Spleen (tissue), 7 donors: ENCODE data around the gene G6PC1.

Source experiments
- POLR2A ChIP-seq, 3 donors: fragments of 450-650 bp; IDR thresholded peaks; one replicate each; pipeline ENCODE4 v1.5.1; 2017; ENCODE audit warnings: antibody characterized with exemption in 3 of 3, mild to moderate bottlenecking in 1 of 3
- POLR2AphosphoS5 ChIP-seq, 3 donors: sonication (generic); formaldehyde crosslinking; IDR thresholded peaks; one replicate each; pipeline ENCODE4 v1.5.1; 2017; ENCODE audit warnings: antibody characterized with exemption in 3 of 3
- TF ChIP-seq, protein P1 (sequence below), 11 experiments: fragments of 200-600 bp in 7 of 11; fragments of 450-650 bp in 4 of 11; sonication (generic) in 4 of 11; IDR thresholded peaks in 8 of 11; conservative IDR thresholded peaks in 3 of 11; 1 replicate in 7 of 11; 2 replicates in 4 of 11; pipeline versions ENCODE4 v1.4.0 to v1.8.0; 2016 to 2021; ENCODE audit warnings: antibody characterized with exemption in 11 of 11, inconsistent platforms in 4 of 11, mild to moderate bottlenecking in 1 of 11
- donor health status: DM: no; HTN: no; CAD: no; lungs with moderate emphysema.
- donor health status: DM: no; HTN: no; CAD: no.
- donor health status: DM: no; HTN: no; CAD: no.

DNA sequence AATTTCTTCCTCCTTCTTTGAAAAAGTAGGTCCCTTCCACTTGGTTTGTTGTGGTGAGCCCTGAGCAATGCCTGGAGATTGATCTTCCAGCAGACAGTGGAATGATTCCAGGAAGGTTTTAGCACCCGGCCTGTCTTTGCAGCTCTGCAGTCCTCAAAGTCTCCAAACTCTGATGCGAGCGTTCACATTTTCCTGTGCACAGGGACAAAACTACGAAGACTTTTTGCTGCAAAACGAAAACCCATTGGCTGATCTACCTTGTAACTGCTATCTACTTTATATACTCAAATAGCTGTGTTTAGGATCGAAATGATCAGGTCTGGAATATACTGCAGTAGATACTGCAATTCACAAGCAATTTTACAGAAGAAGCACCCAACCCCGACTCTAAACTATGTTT is 21.7 kb downstream of the G6PC1 start:
- TF ChIP-seq, protein P1, sequence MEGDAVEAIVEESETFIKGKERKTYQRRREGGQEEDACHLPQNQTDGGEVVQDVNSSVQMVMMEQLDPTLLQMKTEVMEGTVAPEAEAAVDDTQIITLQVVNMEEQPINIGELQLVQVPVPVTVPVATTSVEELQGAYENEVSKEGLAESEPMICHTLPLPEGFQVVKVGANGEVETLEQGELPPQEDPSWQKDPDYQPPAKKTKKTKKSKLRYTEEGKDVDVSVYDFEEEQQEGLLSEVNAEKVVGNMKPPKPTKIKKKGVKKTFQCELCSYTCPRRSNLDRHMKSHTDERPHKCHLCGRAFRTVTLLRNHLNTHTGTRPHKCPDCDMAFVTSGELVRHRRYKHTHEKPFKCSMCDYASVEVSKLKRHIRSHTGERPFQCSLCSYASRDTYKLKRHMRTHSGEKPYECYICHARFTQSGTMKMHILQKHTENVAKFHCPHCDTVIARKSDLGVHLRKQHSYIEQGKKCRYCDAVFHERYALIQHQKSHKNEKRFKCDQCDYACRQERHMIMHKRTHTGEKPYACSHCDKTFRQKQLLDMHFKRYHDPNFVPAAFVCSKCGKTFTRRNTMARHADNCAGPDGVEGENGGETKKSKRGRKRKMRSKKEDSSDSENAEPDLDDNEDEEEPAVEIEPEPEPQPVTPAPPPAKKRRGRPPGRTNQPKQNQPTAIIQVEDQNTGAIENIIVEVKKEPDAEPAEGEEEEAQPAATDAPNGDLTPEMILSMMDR (IDR thresholded peaks at IDR 0.05 in 8 of 11, conservative IDR thresholded peaks at IDR 0.05 in 3 of 11), result no peak
- TF ChIP-seq POLR2AphosphoS5 (IDR thresholded peaks at IDR 0.05) (no peak), POLR2A (IDR thresholded peaks at IDR 0.05) (no peak)
